Retinal pigment epithelial cell (primary cell): ENCODE data around the gene ACOX3.
"Not testable (repeated sequence)": the region's sequence is repeated elsewhere in the genome, so short reads cannot be mapped to it uniquely, and the experiment has no call there.

Source experiments
- DNase-seq: peaks from one replicate; pipeline ENCODE4 v3.0.0-alpha.2; 2010; ENCODE audit warnings: low read depth
- H3K4me3 ChIP-seq: 2 replicates; pipeline ENCODE4 v1.5.1; 2011; ENCODE audit warnings: mild to moderate bottlenecking, low read length, control low read depth, moderate library complexity
- CTCF ChIP-seq: conservative IDR thresholded peaks from 2 replicates; pipeline ENCODE4 v1.5.1; 2011; ENCODE audit warnings: low read depth, low read length, control low read depth, inconsistent platforms

ACOX3 gene

GRCh38 chr4:8422786-8423185 lies 17.7 kb downstream of the ACOX3 start:
- TF ChIP-seq CTCF = no peak
- DNase-seq = no peak
- no peak overlapping the region for H3K4me3 ChIP-seq

GRCh38 chr4:8422327-8422726 lies 18.2 kb downstream of the ACOX3 start:
- TF ChIP-seq CTCF = no peak
- no peak for DNase-seq
- H3K4me3 ChIP-seq = no peak overlapping the region

GRCh38 chr4:8420151-8420550 lies 20.4 kb downstream of the ACOX3 start:
- not testable (repeated sequence) for DNase-seq, H3K4me3 ChIP-seq

GRCh38 chr4:8419222-8420041 lies 21.1 kb downstream of the ACOX3 start:
- no peak for DNase-seq
- TF ChIP-seq CTCF = no peak
- H3K4me3 ChIP-seq = no peak overlapping the region

GRCh38 chr4:8417071-8417614 lies 23.4 kb downstream of the ACOX3 start:
- no peak for TF ChIP-seq CTCF
- DNase-seq = no peak

GRCh38 chr4:8414377-8414776 lies 26.1 kb downstream of the ACOX3 start:
- no peak for DNase-seq
- no peak overlapping the region for H3K4me3 ChIP-seq
- TF ChIP-seq CTCF = no peak

More at GRCh38 chr4:8417071-8417614, 23.4 kb downstream of the ACOX3 start:
- H3K4me3 ChIP-seq = no peak overlapping the region

GRCh38 chr4:8412288-8412687 lies 28.2 kb downstream of the ACOX3 start:
- DNase-seq = no peak
- no peak for TF ChIP-seq CTCF
- no peak overlapping the region for H3K4me3 ChIP-seq
